GM18508 (cell line): ENCODE data around the gene ERICH6B.

Experiments
- ATAC-seq: cut with Tn5 transposase; IDR thresholded peaks from one replicate; pipeline ENCODE4 v1.9.1; 2021; ENCODE audit warnings: moderate number of reproducible peaks; ENCODE audit not compliant: insufficient read depth, unreplicated experiment

Gene ERICH6B

GRCh38 chr13:45510672-45511071, 104.9 kb downstream of the ERICH6B start:
- ATAC-seq, result no peak

- ATAC-seq, result no peak
Observed at GRCh38 chr13:45508776-45509175, 106.8 kb downstream of the ERICH6B start.

- no peak for ATAC-seq
Observed at GRCh38 chr13:45506811-45507210, 108.7 kb downstream of the ERICH6B start.

GRCh38 chr13:45503658-45504057, 111.9 kb downstream of the ERICH6B start:
- ATAC-seq, result no peak

GRCh38 chr13:45501175-45501526, 114.4 kb downstream of the ERICH6B start:
- ATAC-seq, result no peak

- ATAC-seq, result no peak
Observed at GRCh38 chr13:45500492-45501174, 114.9 kb downstream of the ERICH6B start.

GRCh38 chr13:45496942-45497341, 118.6 kb downstream of the ERICH6B start:
- ATAC-seq, result no peak

- ATAC-seq, result no peak
Observed at GRCh38 chr13:45492538-45492937, 123.0 kb downstream of the ERICH6B start.
